Stimulated activated CD4-positive, alpha-beta T cell treated with anti-CD3 and anti-CD28 coated beads, Interleukin-2, amount 100 ng/mL, for 48 hours (primary cell): Measurements from ENCODE around the gene APOL6.

Experiments
- DNase-seq, 2 donors: peaks; one replicate each; pipeline ENCODE4 v3.0.0-alpha.2; 2020

APOL6 gene

GRCh38 chr22:35648066-35649025 lies at the start of gene APOL6:
Gene APOL6 (plus strand): TSS chr22:35648446. CDS start chr22:35656426, 7,980 bp downstream.
- peak; percentile 54 to 55 for DNase-seq

GRCh38 chr22:35599364-35599763 lies 48.9 kb upstream of the APOL6 start:
- DNase-seq = no peak

- DNase-seq = no peak
Measured at GRCh38 chr22:35600476-35600875, 47.8 kb upstream of the APOL6 start.

- no peak for DNase-seq
Measured at GRCh38 chr22:35601013-35601580, 47.1 kb upstream of the APOL6 start.

GRCh38 chr22:35601743-35602615 lies 46.3 kb upstream of the APOL6 start:
- DNase-seq = no peak

- peak; percentile 15 to 16 for DNase-seq
Measured at GRCh38 chr22:35604621-35605368, 43.5 kb upstream of the APOL6 start.

GRCh38 chr22:35605369-35605680 lies 42.9 kb upstream of the APOL6 start:
- no peak for DNase-seq

GRCh38 chr22:35605851-35606481 lies 42.3 kb upstream of the APOL6 start:
- no peak for DNase-seq

- DNase-seq = no peak
Measured at GRCh38 chr22:35606916-35607315, 41.3 kb upstream of the APOL6 start.

GRCh38 chr22:35608088-35608487 lies 40.2 kb upstream of the APOL6 start:
- DNase-seq = no peak

GRCh38 chr22:35609261-35609660 lies 39.0 kb upstream of the APOL6 start:
- DNase-seq = no peak

GRCh38 chr22:35609761-35610160 lies 38.5 kb upstream of the APOL6 start:
- no peak for DNase-seq

GRCh38 chr22:35610741-35611140 lies 37.5 kb upstream of the APOL6 start:
- DNase-seq = no peak

- no peak for DNase-seq
Measured at GRCh38 chr22:35611200-35611890, 36.9 kb upstream of the APOL6 start.

GRCh38 chr22:35611891-35612576 lies 36.2 kb upstream of the APOL6 start:
- DNase-seq = no peak

GRCh38 chr22:35612903-35613302 lies 35.3 kb upstream of the APOL6 start:
- DNase-seq = no peak

GRCh38 chr22:35614404-35614803 lies 33.8 kb upstream of the APOL6 start:
- DNase-seq = no peak

GRCh38 chr22:35615156-35615555 lies 33.1 kb upstream of the APOL6 start:
- DNase-seq = no peak

- DNase-seq = no peak
Measured at GRCh38 chr22:35616043-35616442, 32.2 kb upstream of the APOL6 start.

- DNase-seq = no peak
Measured at GRCh38 chr22:35617137-35617755, 31.0 kb upstream of the APOL6 start, which contains the start of gene MB. Gene MB (minus strand): TSS chr22:35617329. CDS start chr22:35617257, 72 bp downstream.
